ENCODE results near the gene UBE2J2. TPM values are rescaled to one million over a fixed set of nuclear protein-coding genes. Genes with fewer than 3 reads are reported as not detected.
A peak's percentile ranks its signal among the peaks of the same experiment; 100 is the strongest.
"Not testable (repeated sequence)": the region's sequence is repeated elsewhere in the genome, so short reads cannot be mapped to it uniquely, and the experiment has no call there.

UBE2J2 gene
- total RNA-seq, 1 donor from 2014 or later, result 50.5 TPM

DNA sequence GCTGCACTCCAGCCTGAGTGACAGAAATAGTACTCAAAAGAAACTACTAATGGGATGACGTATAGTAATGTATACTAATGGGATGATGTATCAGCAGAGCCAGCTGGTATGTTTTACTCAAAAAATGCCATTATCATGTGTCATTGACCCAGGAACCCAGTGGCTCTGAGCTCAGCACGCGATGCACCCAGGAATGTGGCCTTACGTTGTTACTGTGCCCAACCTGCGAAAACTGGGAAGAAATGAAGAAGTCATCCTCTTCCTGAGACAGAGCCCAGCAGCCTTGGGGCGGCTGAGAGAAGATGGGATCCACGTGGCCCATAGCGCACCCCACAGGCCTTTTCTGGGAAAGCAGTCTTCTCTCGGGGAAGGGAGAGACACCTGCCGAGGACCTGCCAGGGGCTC lies 8.8 kb downstream of the UBE2J2 start:
- ATAC-seq, result no peak
- intact Hi-C loops (cut with DNase I), result no loop called here
- no peak for DNase-seq (ENCODE audit: low spot score)

DNA sequence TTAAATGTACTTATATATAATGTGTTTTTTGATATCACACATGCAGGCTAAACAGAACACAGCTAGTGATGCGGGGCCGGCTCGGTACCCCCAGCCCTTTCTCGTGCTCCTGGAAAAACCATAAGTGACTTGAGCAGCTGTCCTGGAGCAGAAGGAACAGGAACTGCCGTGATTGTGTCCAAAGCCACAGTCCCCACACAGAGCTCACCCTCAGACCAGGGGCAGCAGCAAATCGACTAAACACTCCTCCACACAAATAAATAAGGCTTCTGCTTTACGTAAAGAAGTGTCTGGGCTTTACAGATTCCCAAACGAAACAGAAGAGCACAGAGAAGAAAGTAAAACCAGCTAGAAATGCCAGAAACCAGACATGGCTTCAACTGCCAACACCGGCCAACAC lies 9.6 kb downstream of the UBE2J2 start:
- intact Hi-C loops (cut with DNase I), result no loop called here
- no peak for ATAC-seq

DNA sequence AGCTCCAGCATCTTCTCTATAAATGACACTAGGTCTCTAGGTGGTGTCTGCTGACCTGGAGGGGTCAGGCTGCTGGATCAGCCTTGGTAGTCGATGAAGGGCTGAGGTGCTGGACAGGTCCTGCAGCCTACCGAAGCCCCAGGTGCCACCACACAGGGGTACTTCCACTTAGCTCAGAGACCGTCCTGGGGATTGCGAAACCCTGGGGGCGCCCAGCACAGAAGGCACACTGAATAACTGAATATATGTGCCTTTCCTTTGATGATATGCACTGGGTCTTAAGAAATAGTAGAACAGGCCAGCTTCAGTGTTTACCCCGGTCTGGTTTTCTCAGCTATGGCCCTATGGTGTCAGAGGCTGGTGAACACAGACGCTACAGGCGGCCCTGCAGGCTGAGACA lies 10.9 kb downstream of the UBE2J2 start:
- DNase-seq (ENCODE audit: low spot score), result no peak
- intact Hi-C loops (cut with DNase I), result no loop called here
- no peak for ATAC-seq

More for the DNA sequence above, 9.6 kb downstream of the UBE2J2 start:
- no peak for DNase-seq (ENCODE audit: low spot score)

DNA sequence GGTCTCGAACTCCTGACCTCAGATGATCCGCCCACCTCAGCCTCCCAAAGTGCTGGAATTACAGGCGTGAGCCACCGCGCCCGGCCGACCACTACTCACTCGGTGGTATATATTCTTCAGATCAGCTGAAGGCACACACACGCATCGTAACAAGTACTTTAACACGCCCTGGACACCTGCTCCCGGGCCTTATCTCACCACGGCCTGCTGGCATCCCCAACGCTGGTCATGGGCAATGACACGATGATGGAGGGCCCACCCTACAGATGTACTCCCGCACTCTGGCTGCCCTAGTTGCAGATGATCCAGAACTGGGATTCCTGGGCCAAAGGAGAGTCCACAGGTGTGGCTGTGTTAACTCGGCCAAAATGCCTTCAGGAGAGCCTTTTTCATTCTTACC lies 11.6 kb downstream of the UBE2J2 start:
- no peak for ATAC-seq
- intact Hi-C loops (cut with DNase I), result no loop called here
- no peak for DNase-seq (ENCODE audit: low spot score)

DNA sequence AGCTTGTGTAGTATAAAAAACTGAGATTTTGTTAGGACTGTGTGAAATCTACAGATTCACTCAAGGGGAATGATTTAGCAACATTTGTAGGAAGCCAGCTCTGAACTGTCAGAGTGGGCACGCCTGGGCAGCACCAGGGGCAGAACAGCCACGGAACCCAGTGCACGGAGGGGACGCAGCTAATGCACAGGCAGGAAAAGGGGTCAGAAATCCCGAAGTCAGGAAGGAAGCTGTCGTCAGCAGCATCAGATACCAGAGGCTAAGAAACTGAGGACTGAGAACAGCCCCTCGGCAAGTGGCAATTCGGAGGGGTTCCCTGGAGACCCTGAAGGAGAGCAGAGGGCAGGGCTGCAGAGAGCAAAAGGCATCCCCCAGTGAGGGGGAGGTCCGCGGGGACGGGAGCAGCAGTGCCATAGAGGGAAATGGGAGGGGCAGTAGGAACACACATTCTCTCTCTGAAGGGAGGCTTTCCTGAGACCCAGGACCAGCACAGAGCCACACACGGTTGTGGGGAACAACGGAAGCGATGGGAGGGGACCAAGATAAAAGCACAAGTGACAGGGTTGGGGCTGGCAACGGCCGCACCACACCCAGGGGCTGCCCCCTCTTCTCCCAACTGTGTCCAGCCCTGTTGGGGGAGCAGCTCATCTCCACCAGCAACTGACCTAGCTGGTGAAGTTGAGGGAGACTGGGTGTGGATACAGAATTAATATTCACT lies 12.7 kb downstream of the UBE2J2 start:
- DNase-seq (ENCODE audit: low spot score), result no peak
- no peak for ATAC-seq
- intact Hi-C loops (cut with DNase I), result no loop called here

DNA sequence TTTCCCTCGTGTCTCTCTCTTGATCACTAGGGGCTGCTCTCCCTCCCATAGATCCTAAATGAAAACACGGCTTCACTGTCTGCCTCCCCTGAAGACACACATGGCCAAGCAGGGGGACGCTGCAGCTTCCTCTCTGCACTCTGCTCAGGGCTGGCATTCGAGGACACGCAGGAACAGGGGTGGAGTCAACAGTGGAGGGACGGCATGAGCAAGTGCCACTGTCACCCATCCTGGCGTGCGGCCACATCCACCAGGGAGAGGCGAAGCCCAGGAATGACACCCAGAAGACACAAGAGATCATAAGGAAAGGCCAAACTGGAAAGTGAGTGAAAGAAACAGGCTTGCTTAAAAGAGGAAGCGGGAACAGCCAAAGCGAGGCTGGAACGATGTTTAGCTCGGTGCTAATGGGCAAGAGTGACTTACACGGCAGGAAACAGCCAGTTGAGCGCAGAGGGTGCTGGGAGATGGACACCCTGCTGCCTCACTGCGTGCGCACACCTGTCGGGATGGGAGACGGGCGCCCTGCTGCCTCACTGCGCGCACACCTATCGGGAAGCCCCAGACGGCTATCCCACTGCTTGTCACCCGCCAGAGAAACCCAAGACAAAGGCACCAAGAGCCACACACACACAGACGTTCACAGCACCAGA lies 13.6 kb downstream of the UBE2J2 start:
- DNase-seq (ENCODE audit: low spot score), result no peak
- ATAC-seq, result no peak
- intact Hi-C loops (cut with DNase I), result no loop called here

DNA sequence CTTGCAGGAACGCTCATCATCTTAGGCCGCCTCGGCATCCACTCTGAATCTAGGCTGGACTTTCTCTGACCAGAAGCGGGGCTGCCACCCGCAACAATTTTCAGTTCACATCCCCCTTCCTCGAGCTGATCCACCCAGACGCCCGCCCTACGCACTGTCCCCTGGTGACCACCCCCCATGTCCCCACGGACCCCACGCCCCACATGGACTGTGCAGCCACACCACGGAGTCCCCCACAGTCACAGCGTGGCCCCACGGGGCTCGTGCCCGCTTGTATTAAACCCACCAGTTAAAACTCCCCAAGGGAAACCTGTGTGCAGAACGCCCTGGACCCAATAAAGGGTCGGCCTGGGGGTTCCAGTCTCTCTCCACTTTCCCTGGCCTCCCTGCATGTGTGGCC lies 14.1 kb downstream of the UBE2J2 start:
- ATAC-seq, result no peak
- intact Hi-C loops (cut with DNase I), result no loop called here

DNA sequence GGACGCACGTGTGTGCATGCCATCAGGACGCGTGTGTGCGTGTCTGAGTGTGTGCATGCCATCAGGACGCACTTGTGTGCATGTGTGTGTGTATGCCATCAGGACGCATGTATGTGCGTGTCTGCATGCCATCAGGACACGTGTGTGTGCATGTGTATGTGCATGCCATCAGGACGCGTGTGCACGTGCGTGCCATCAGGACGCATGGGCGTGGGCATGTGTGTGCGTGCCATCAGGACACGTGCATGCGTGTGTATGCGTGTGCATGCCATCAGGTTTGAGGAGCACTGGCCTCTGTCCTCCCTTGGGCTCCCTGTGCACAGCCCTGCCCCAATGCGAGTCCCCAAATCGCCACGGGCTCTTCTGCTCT lies 14.6 kb downstream of the UBE2J2 start:
- no peak for ATAC-seq
- no peak for DNase-seq (ENCODE audit: low spot score)
- intact Hi-C loops (cut with DNase I), result no loop called here

More for the DNA sequence above, 14.1 kb downstream of the UBE2J2 start:
- no peak for DNase-seq (ENCODE audit: low spot score)

DNA sequence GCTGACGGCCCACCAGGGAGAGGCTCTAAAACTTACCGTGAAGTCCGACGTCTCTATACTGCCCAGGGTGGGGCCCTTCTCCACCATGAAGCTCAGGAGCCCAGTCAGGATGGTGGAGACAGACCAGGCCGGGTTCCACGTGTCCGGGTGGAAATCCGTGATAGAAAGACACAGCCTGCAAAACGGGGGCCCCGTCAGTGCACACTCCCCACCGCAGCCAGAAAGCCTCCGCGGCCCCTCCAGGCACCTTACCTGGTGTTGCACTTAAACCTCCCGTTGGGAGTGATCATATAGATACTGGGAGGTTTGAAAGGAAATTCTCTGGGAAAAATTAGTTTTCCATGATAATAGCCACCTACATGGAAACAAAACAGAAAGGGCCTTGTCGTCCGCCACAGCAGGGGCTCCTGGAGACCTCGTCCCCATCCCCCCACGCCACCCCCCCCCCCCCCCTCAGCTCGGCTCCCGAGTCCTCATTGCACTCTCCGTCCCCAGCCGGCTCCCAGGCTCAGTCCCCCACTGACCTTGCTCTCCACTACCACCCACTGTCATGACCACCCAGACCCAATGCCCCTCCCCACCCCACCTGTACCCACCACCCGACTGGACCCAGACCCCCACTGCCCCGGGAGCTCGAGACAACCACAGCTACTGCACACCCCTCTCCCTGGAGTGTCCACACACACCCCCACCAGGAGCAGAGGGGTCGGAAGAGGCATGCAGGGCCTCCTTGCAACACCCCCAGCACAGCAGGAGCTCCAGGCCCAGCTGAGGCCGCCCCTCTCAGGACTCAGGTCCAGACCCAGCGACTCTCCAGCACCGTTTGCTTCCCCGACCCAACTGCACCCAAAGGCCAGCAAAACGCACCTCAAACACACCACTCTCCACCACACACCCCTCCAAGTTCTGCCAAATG lies 16.4 kb downstream of the UBE2J2 start:
- intact Hi-C loops (cut with DNase I), result no loop called here
- no peak for DNase-seq (ENCODE audit: low spot score)
- ATAC-seq, result no peak

DNA sequence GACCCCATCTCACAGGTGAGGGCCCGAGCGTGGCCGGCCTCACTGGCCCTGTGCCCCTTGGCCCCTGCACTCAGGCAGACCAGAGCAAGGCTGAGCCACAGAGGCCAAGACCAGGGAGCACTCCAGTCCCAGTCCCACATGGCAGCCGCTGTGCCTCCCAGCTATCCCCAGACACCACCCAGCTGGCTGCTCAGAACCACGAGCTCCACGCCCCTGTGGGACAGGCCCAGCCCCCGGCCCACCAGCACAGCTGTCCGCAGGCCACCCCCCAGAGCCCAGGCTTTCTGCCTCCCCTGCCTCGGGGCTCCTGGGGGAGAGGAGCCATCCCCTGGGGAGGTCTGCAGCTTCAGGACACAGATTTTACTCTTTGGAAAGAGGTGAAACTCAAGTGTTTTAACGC lies 18.0 kb downstream of the UBE2J2 start:
- intact Hi-C loops (cut with DNase I), result no loop called here
- DNase-seq (ENCODE audit: low spot score) (no peak), ATAC-seq (no peak)

DNA sequence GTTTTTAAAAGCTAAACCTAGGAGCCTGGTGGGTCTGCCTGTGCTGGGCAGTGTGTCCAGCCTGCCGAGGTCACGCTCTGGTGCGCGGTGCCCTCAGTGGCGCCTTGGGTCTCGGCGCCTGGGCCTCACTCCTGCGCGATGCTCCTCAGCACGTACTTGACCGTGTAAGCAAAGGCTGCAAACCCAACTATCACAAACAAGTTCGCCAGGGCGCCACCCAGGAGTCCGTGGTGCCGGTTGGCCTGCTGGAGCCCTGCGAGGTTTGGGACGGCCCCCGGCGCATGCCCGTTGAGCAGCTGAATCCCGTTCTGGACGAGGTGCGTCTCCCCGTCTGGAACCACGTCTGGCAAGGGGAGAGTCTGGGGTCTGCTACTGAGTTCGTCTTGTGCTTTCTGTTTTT lies 18.6 kb downstream of the UBE2J2 start:
- intact Hi-C loops (cut with DNase I), result no loop called here
- ATAC-seq (no peak), DNase-seq (ENCODE audit: low spot score) (no peak)

DNA sequence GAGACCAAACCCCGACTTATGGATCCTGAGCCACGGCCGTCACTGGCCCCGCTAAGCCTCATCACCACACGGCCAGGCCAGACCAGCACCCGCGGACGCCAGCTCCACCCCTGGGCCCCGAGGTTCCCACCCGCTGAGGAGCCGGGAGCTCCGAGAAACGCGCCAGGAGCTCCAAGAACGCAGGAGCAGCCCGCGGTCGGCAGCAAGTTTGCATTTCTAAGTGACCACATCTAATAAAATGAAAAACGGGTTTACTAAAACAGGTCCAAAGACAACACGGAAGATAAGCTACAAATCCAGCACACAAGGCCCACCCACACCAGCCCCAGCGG lies 19.0 kb downstream of the UBE2J2 start:
- no peak for DNase-seq (ENCODE audit: low spot score)

DNA sequence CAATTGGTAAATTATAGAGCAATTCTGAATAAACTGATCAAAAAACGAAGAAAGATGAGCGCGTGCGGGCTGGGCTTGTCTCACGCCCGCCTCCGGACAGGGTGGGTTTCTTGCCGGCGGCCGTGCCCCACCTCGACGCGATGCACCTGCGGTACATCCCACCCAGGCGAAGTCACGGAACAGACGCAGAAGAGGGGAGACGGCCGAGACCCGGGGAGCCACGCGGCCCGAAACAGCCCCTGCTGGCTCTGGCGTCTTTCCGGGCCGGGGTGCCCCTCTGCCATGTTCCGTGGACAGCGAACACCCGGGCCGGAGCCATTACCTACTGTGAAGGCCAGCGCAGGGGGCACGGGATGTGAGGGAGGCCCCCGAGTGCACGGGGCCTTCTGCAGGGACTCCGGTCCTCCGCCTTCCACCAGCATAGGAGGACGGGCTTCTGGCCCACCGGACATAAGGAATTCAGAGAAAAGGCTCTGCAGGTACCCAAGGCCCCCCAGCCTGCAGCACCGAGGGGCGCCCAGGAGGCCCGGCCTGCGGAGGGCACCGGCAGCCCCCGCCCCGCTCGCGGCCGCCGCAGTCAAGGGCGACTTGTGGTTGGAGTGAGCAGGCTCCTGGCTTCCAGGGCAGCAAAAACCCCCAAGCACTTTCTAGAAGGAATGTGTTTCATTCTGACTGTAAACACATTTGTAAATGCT lies 19.5 kb downstream of the UBE2J2 start:
- no peak for ATAC-seq
- intact Hi-C loops (cut with DNase I), result no loop called here
- no peak for DNase-seq (ENCODE audit: low spot score)

More for the DNA sequence above, 19.0 kb downstream of the UBE2J2 start:
- intact Hi-C loops (cut with DNase I), result no loop called here
- ATAC-seq, result peak; percentile 19

DNA sequence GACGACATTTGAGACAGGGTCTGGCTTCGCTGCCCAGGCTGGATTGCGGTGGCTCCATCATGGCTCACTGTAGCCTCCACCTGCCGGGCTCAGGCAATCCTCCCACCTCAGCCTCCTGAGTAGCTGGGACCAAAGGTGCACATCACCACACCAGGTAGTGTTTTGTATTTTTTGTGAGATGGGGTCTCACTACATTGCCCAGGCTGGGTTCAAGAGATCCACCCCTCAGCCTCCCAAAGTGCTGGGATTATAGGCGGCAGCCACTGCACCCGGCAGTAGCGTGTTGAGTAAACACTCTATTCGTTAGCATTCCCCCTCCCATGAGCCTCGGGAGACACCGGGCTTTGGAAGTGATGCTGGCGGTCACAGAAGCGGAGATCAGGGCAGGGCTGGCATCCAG lies 20.3 kb downstream of the UBE2J2 start:
- intact Hi-C loops (cut with DNase I), result no loop called here
- ATAC-seq, result no peak
- no peak for DNase-seq (ENCODE audit: low spot score)

DNA sequence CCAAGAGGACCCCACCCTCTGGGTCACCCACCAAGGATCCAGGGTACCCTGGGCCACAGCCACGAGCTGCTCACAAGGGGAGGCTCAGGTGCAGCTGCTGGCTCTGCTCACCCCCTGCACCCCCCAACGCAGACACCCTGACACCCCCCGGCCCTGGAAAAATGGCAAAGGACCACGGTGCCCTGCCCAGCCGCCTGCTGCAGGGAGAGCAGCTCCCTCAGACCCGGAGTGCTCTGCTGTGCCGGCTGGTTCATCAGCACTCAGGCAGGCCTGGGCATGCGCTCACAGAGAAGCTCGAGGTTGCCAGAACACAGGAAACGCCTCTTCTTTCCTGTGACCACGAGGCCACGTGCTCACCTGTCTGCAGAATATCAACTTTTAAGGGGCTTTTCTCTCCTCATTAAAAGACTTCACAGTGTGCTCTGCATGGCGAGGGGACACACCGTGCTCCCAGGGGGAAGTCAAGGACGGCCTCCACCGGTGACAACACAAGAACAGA lies 22.8 kb downstream of the UBE2J2 start:
- ATAC-seq, result peak; percentile 6

DNA sequence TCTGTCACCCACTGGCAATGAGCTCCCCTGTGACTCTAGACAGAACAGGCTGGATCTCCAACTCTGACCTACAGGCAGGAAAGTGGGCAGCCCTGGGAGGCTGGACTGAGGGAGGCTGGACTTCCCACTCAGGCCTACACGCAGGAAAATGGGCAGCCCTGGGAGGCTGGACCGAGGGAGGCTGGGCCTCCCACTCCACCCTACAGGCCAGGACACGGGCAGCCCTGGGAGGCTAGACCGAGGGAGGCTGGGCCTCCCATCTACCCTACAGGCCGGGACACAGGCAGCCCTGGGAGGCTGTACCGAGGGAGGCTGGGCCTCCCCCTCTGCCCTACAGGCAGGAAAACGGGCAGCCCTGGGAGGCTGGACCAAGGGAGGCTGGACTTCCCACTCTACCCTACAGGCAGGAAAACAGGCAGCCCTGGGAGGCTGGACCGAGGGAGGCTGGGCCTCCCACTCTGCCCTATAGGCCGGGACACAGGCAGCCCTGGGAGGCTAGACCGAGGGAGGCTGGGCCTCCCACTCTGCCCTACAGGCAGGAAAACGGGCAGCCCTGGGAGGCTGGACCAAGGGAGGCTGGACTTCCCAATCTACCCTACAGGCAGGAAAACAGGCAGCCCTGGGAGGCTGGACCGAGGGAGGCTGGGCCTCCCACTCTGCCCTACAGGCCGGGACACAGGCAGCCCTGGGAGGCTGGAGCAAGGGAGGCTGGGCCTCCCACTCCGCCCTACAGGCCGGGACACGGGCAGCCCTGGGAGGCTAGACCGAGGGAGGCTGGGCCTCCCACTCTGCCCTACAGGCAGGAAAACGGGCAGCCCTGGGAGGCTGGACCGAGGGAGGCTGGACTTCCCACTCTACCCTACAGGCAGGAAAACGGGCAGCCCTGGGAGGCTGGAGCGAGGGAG lies 25.4 kb downstream of the UBE2J2 start:
- DNase-seq (ENCODE audit: low spot score); intact Hi-C loops (cut with DNase I); ATAC-seq: not testable (repeated sequence)

More for the DNA sequence above, 22.8 kb downstream of the UBE2J2 start:
- intact Hi-C loops (cut with DNase I), result no loop called here
- no peak for DNase-seq (ENCODE audit: low spot score)

DNA sequence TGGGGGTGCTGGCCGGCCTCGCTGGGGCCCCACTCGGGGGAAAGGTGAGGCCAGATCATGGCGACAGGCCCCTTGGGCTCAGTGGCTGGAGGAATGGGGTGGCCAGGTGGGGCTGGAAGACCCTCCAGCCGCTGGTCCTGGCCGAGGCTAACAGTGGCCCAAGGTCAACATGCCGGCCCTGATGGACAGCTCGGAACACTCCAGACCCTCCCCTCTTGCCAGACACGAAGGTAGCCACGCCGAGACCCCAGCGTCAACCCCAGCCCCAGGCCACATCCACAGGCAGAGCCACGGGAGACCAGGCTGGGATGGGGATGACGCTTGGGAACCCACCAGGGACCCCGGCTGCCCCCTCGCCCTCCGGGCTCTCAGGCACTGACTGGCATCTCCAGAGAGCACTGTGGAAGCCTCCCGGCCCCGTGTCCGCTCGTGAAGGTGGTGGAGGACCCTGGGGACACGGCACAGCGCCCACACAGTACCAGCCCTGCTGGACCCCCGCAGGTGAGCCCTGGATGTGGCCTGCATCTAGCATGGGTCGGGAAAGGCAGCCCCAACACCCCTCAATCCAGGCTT lies 26.2 kb downstream of the UBE2J2 start:
- ATAC-seq (no peak), DNase-seq (ENCODE audit: low spot score) (no peak)
- intact Hi-C loops (cut with DNase I), result no loop called here

Data from sciatic nerve (tissue), 2 donors.